Activated CD4-positive, alpha-beta T cell treated with anti-CD3 and anti-CD28 coated beads for 24 hours (primary cell): ENCODE data around the gene PROX2.

ENCODE experiments used
- DNase-seq, 2 donors: peaks; one replicate each; pipeline ENCODE4 v3.0.0-alpha.2; 2020; ENCODE audit warnings: low read depth in 2 of 2

PROX2 gene

GRCh38 chr14:74843653-74844052, 32.3 kb downstream of the PROX2 start:
- no peak for DNase-seq

- DNase-seq: no peak
Observed at GRCh38 chr14:74841230-74842207, 34.4 kb downstream of the PROX2 start.

- no peak for DNase-seq
Observed at GRCh38 chr14:74840603-74841030, 35.3 kb downstream of the PROX2 start.

GRCh38 chr14:74838166-74838565, 37.8 kb downstream of the PROX2 start:
- no peak for DNase-seq

GRCh38 chr14:74836251-74836960, 39.5 kb downstream of the PROX2 start:
- DNase-seq: no peak

GRCh38 chr14:74835645-74836250, 40.2 kb downstream of the PROX2 start:
- no peak for DNase-seq

- DNase-seq: no peak
Observed at GRCh38 chr14:74834692-74835392, 41.1 kb downstream of the PROX2 start.

- no peak for DNase-seq
Observed at GRCh38 chr14:74832849-74833248, 43.1 kb downstream of the PROX2 start.

GRCh38 chr14:74829251-74829650, 46.7 kb downstream of the PROX2 start:
- DNase-seq: no peak

GRCh38 chr14:74826574-74826973, 49.4 kb downstream of the PROX2 start:
- no peak for DNase-seq
